Activated CD4-positive, alpha-beta T cell treated with anti-CD3 and anti-CD28 coated beads, Interleukin-2, amount 10 ng/mL, durations not matched to agents 24 days and 14 days (primary cell): ENCODE data around the gene ABL1. TPM values are rescaled to one million over a fixed set of nuclear protein-coding genes. Genes with fewer than 3 reads are reported as not detected.

Source experiments
- DNase-seq: peaks from one replicate; pipeline ENCODE4 v3.0.0; 2022
- H3K27ac Mint-ChIP-seq: one replicate; pipeline ENCODE4 v1.8.0; 2022; ENCODE audit warnings: mild to moderate bottlenecking, mixed read lengths
- H3K27me3 Mint-ChIP-seq: one replicate; pipeline ENCODE4 v1.8.0; 2022; ENCODE audit warnings: mixed read lengths
- H3K36me3 Mint-ChIP-seq: one replicate; pipeline ENCODE4 v1.8.0; 2022; ENCODE audit warnings: low read depth, mild to moderate bottlenecking, mixed read lengths
- H3K4me1 Mint-ChIP-seq: one replicate; pipeline ENCODE4 v1.8.0; 2021; ENCODE audit warnings: mixed read lengths
- H3K4me3 Mint-ChIP-seq: one replicate; pipeline ENCODE4 v1.8.0; 2022; ENCODE audit warnings: mild to moderate bottlenecking, moderate library complexity, mixed read lengths
- H3K9me3 Mint-ChIP-seq: one replicate; pipeline ENCODE4 v1.8.0; 2021; ENCODE audit warnings: mixed read lengths
- intact Hi-C: fragments of 100-400 bp; cut with micrococcal nuclease; formaldehyde crosslinking; loops from one replicate; pipeline ENCODE4 v1.15.1; 2023
- total RNA-seq: library from RNA; stranded (reverse); gene quantifications from 2 replicates; pipeline ENCODE4 v1.2.3, GENCODE V29; 2022

Gene ABL1
- total RNA-seq, 1 donor from 2014 or later: 35.7 TPM

GRCh38 chr9:130865921-130866320 lies 30.9 kb downstream of the ABL1 start:
- no peaks in the 10 kb centered on the region for H3K4me1 Mint-ChIP-seq
- DNase-seq: no peak
- intact Hi-C loops: loop anchor here (1.0 kb wide), 2 partner anchors 75 to 180 kb away; no protein-coding TSS in a partner anchor
- no peak overlapping the region for H3K27ac Mint-ChIP-seq
- H3K4me3 Mint-ChIP-seq: no peak overlapping the region
- no peaks in the 10 kb centered on the region for H3K9me3 Mint-ChIP-seq
- no peaks in the 10 kb centered on the region for H3K27me3 Mint-ChIP-seq
- no peaks in the 10 kb centered on the region for H3K36me3 Mint-ChIP-seq

GRCh38 chr9:130866474-130866965 lies 31.5 kb downstream of the ABL1 start:
- H3K9me3 Mint-ChIP-seq: no peaks in the 10 kb centered on the region
- H3K27ac Mint-ChIP-seq: no peak overlapping the region
- no peaks in the 10 kb centered on the region for H3K4me1 Mint-ChIP-seq
- intact Hi-C loops: loop anchor here (1.0 kb wide), 2 partner anchors 75 to 180 kb away; no protein-coding TSS in a partner anchor
- H3K36me3 Mint-ChIP-seq: no peaks in the 10 kb centered on the region
- no peak overlapping the region for H3K4me3 Mint-ChIP-seq
- peak; percentile 86 for DNase-seq
- H3K27me3 Mint-ChIP-seq: no peaks in the 10 kb centered on the region

- peaks cover 4% of the 10 kb centered on the region for H3K36me3 Mint-ChIP-seq
- H3K27me3 Mint-ChIP-seq: no peaks in the 10 kb centered on the region
- H3K4me3 Mint-ChIP-seq: no peak overlapping the region
- H3K27ac Mint-ChIP-seq: no peak overlapping the region
- H3K9me3 Mint-ChIP-seq: no peaks in the 10 kb centered on the region
- H3K4me1 Mint-ChIP-seq: no peaks in the 10 kb centered on the region
- DNase-seq: no peak
- intact Hi-C loops: no loop called here
Observed at GRCh38 chr9:130867556-130867955, 32.5 kb downstream of the ABL1 start.

GRCh38 chr9:130868230-130868629 lies 33.2 kb downstream of the ABL1 start:
- Mint-ChIP-seq H3K4me3 (no peak overlapping the region), H3K4me1 (no peaks in the 10 kb centered on the region), H3K27ac (no peak overlapping the region), H3K27me3 (no peaks in the 10 kb centered on the region), H3K9me3 (no peaks in the 10 kb centered on the region), H3K36me3 (peaks cover 4% of the 10 kb centered on the region)
- DNase-seq: no peak
- intact Hi-C loops: no loop called here

GRCh38 chr9:130869250-130869649 lies 34.2 kb downstream of the ABL1 start:
- intact Hi-C loops: no loop called here

GRCh38 chr9:130870491-130871381 lies 35.7 kb downstream of the ABL1 start:
- Mint-ChIP-seq H3K4me3 (no peak overlapping the region), H3K9me3 (no peaks in the 10 kb centered on the region), H3K36me3 (peaks cover 6% of the 10 kb centered on the region), H3K4me1 (no peaks in the 10 kb centered on the region), H3K27me3 (no peaks in the 10 kb centered on the region), H3K27ac (no peak overlapping the region)
- intact Hi-C loops: loop anchor here (2.0 kb wide), 1 partner anchor 62 kb away; no protein-coding TSS in a partner anchor
- DNase-seq: no peak

More at GRCh38 chr9:130869250-130869649, 34.2 kb downstream of the ABL1 start:
- Mint-ChIP-seq H3K9me3 (no peaks in the 10 kb centered on the region), H3K4me3 (no peak overlapping the region), H3K4me1 (no peaks in the 10 kb centered on the region), H3K27me3 (no peaks in the 10 kb centered on the region), H3K36me3 (peaks cover 6% of the 10 kb centered on the region), H3K27ac (no peak overlapping the region)
- DNase-seq: no peak

GRCh38 chr9:130871395-130872062 lies 36.5 kb downstream of the ABL1 start:
- Mint-ChIP-seq H3K9me3 (no peaks in the 10 kb centered on the region), H3K27me3 (no peaks in the 10 kb centered on the region), H3K27ac (no peak overlapping the region), H3K4me1 (no peaks in the 10 kb centered on the region), H3K36me3 (peaks cover 6% of the 10 kb centered on the region), H3K4me3 (no peak overlapping the region)
- intact Hi-C loops: loop anchor here (2.0 kb wide), 1 partner anchor 63 kb away; no protein-coding TSS in a partner anchor
- no peak for DNase-seq

GRCh38 chr9:130872093-130872492 lies 37.0 kb downstream of the ABL1 start:
- Mint-ChIP-seq H3K4me3 (no peak overlapping the region), H3K36me3 (peaks cover 6% of the 10 kb centered on the region), H3K4me1 (no peaks in the 10 kb centered on the region), H3K27ac (no peak overlapping the region), H3K9me3 (no peaks in the 10 kb centered on the region), H3K27me3 (no peaks in the 10 kb centered on the region)
- no peak for DNase-seq
- intact Hi-C loops: no loop called here

GRCh38 chr9:130872508-130872907 lies 37.5 kb downstream of the ABL1 start:
- Mint-ChIP-seq H3K4me1 (no peaks in the 10 kb centered on the region), H3K4me3 (no peak overlapping the region), H3K36me3 (peaks cover 6% of the 10 kb centered on the region), H3K27ac (no peak overlapping the region), H3K9me3 (no peaks in the 10 kb centered on the region), H3K27me3 (no peaks in the 10 kb centered on the region)
- DNase-seq: no peak
- intact Hi-C loops: no loop called here

GRCh38 chr9:130872912-130873503 lies 38.0 kb downstream of the ABL1 start:
- Mint-ChIP-seq H3K9me3 (no peaks in the 10 kb centered on the region), H3K27ac (no peak overlapping the region), H3K27me3 (no peaks in the 10 kb centered on the region), H3K4me1 (no peaks in the 10 kb centered on the region), H3K36me3 (peaks cover 6% of the 10 kb centered on the region), H3K4me3 (no peak overlapping the region)
- DNase-seq: no peak
- intact Hi-C loops: no loop called here

- Mint-ChIP-seq H3K27me3 (no peaks in the 10 kb centered on the region), H3K4me1 (no peaks in the 10 kb centered on the region), H3K9me3 (no peaks in the 10 kb centered on the region), H3K4me3 (no peak overlapping the region), H3K36me3 (peaks cover 6% of the 10 kb centered on the region), H3K27ac (no peak overlapping the region)
- no peak for DNase-seq
- intact Hi-C loops: no loop called here
Observed at GRCh38 chr9:130873966-130874365, 38.9 kb downstream of the ABL1 start.

- H3K36me3 Mint-ChIP-seq: peaks cover 8% of the 10 kb centered on the region
- intact Hi-C loops: no loop called here
Observed at GRCh38 chr9:130874783-130875182, 39.7 kb downstream of the ABL1 start.

GRCh38 chr9:130877300-130877699 lies 42.2 kb downstream of the ABL1 start:
- H3K9me3 Mint-ChIP-seq: no peaks in the 10 kb centered on the region
- H3K4me1 Mint-ChIP-seq: no peaks in the 10 kb centered on the region
- peaks cover 7% of the 10 kb centered on the region for H3K36me3 Mint-ChIP-seq
- H3K27me3 Mint-ChIP-seq: no peaks in the 10 kb centered on the region
- intact Hi-C loops: no loop called here
- no peak overlapping the region for H3K27ac Mint-ChIP-seq
- no peak overlapping the region for H3K4me3 Mint-ChIP-seq
- DNase-seq: no peak

More at GRCh38 chr9:130874783-130875182, 39.7 kb downstream of the ABL1 start:
- Mint-ChIP-seq H3K4me1 (no peaks in the 10 kb centered on the region), H3K9me3 (no peaks in the 10 kb centered on the region), H3K27ac (no peak overlapping the region), H3K4me3 (no peak overlapping the region), H3K27me3 (no peaks in the 10 kb centered on the region)
- DNase-seq: no peak

- Mint-ChIP-seq H3K27me3 (no peaks in the 10 kb centered on the region), H3K36me3 (peaks cover 6% of the 10 kb centered on the region), H3K4me3 (no peak overlapping the region), H3K9me3 (no peaks in the 10 kb centered on the region), H3K4me1 (no peaks in the 10 kb centered on the region), H3K27ac (no peak overlapping the region)
- no peak for DNase-seq
- intact Hi-C loops: no loop called here
Observed at GRCh38 chr9:130878295-130878694, 43.2 kb downstream of the ABL1 start.
